Body of pancreas (tissue), 4 donors: Measurements from ENCODE around the gene FUT8. TPM values are rescaled to one million over a fixed set of nuclear protein-coding genes. Genes with fewer than 3 reads are reported as not detected.

Source experiments
- ATAC-seq: fragments of 150-250 bp; one replicate; pipeline ENCODE4 v1.9.1; 2016
- DNase-seq, 4 donors: peaks; one replicate each; pipeline ENCODE4 v3.0.0-alpha.2; 2019
- H3K27ac ChIP-seq, 4 donors: fragments of 200-600 bp; sonication (generic); 1 replicate in 3 of 4; 2 replicates in 1 of 4; pipeline versions ENCODE4 v1.5.1 to v1.6.1; 2016 to 2019; ENCODE audit warnings: mild to moderate bottlenecking in 1 of 4, mixed read lengths in 1 of 4, moderate library complexity in 1 of 4
- H3K27me3 ChIP-seq, 2 donors: fragments of 200-600 bp; sonication (generic); one replicate each; pipeline ENCODE4 v1.6.0; 2016; ENCODE audit warnings: mild to moderate bottlenecking in 1 of 2
- H3K36me3 ChIP-seq, 2 donors: fragments of 200-600 bp; sonication (generic); replicated peaks in 1 of 2; 2 replicates each; pipeline ENCODE4 v1.5.1; 2016; ENCODE audit warnings: low read depth in 2 of 2; ENCODE audit not compliant: insufficient read depth in 1 of 2
- H3K4me1 ChIP-seq: fragments of 200-600 bp; sonication (generic); one replicate; pipeline ENCODE4 v1.6.0; 2016
- H3K4me3 ChIP-seq, 2 donors: fragments of 200-600 bp; sonication (generic); 1 replicate in 1 of 2; 2 replicates in 1 of 2; pipeline ENCODE4 v1.5.1; 2016 to 2019
- H3K9me3 ChIP-seq, 3 donors: fragments of 200-600 bp; sonication (generic); 1 replicate in 2 of 3; 2 replicates in 1 of 3; pipeline ENCODE4 v1.5.1; 2016
- CTCF ChIP-seq, 7 experiments: fragments of 450-650 bp in 4 of 7; fragments of 200-600 bp in 3 of 7; sonication (generic) in 3 of 7; IDR thresholded peaks; one replicate each; pipeline ENCODE4 v1.5.1; 2016 to 2019; ENCODE audit warnings: antibody characterized with exemption in 7 of 7
- POLR2A ChIP-seq, 3 donors: fragments of 450-650 bp; IDR thresholded peaks; one replicate each; pipeline ENCODE4 v1.6.1; 2016; ENCODE audit warnings: antibody characterized with exemption in 3 of 3, mild to moderate bottlenecking in 2 of 3
- WGBS, 2 donors: methylation state at CpG; one replicate each; pipeline ENCODE4 v1.1.5; 2017; 5-methylcytosine and 5-hydroxymethylcytosine counted together
- intact Hi-C: fragments of 100-400 bp; cut with DNase I; formaldehyde crosslinking; loops from one replicate; pipeline ENCODE4 v1.15.1; 2023
- total RNA-seq, 2 donors: library from RNA; depleted of rRNA; stranded (reverse); fragments of >200 nt; gene quantifications; one replicate each; pipeline ENCODE4 v1.1.0, GENCODE V29; 2016

FUT8 gene
- total RNA-seq, 2 donors from 2014 or later = 31.1 to 33.0 TPM

- DNase-seq (no peak), ATAC-seq (no peak)
- 94 to 100% methylated on average over 2 of the region's 2 CpGs for WGBS, 2 donors
- H3K36me3 ChIP-seq = no peaks in the 10 kb centered on the region
- intact Hi-C loops = no loop called here
- H3K4me1 ChIP-seq = no peaks in the 10 kb centered on the region
- H3K27me3 ChIP-seq = no peaks in the 10 kb centered on the region
- H3K27ac ChIP-seq = no peak overlapping the region
- TF ChIP-seq POLR2A (IDR thresholded peaks at IDR 0.05) (no peak), CTCF (IDR thresholded peaks at IDR 0.05) (no peak)
- H3K9me3 ChIP-seq = no peaks in the 10 kb centered on the region
- no peak overlapping the region for H3K4me3 ChIP-seq
These were observed 238.3 kb downstream of the FUT8 start for GRCh38 chr14:65650826-65651225.

GRCh38 chr14:65656554-65656953, 244.0 kb downstream of the FUT8 start:
- no peaks in the 10 kb centered on the region for H3K27me3 ChIP-seq
- H3K36me3 ChIP-seq = no peaks in the 10 kb centered on the region
- TF ChIP-seq POLR2A (IDR thresholded peaks at IDR 0.05) = no peak
- no peak for TF ChIP-seq CTCF (IDR thresholded peaks at IDR 0.05)
- intact Hi-C loops = no loop called here
- DNase-seq (no peak), ATAC-seq (no peak)
- WGBS, 2 donors = 96 to 98% methylated on average over 2 of the region's 2 CpGs
- H3K9me3 ChIP-seq = no peaks in the 10 kb centered on the region
- no peak overlapping the region for H3K4me3 ChIP-seq
- H3K4me1 ChIP-seq = no peaks in the 10 kb centered on the region
- no peak overlapping the region for H3K27ac ChIP-seq

DNA sequence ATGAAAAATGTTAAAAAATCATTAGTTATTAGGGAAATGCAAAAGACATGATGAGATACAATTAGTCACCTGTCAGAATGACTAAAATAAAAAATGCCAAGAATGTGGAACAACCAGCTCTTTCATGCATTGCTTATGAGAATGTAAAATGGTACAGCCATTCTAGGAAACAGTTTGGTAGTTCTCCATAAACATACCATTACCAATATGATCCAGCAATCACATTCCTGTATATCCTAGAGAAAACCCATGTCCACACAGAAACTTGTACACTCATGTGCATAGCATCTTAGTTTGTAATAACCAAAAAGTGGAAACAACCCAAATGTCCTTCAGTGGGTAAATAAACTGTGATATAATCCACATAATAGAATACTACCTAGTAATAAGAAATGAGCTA, 245.7 kb downstream of the FUT8 start:
- ATAC-seq (no peak), DNase-seq (no peak)
- TF ChIP-seq CTCF (IDR thresholded peaks at IDR 0.05) = no peak
- TF ChIP-seq POLR2A (IDR thresholded peaks at IDR 0.05) = no peak
- Histone ChIP-seq H3K4me1 (no peaks in the 10 kb centered on the region), H3K36me3 (no peaks in the 10 kb centered on the region), H3K9me3 (no peaks in the 10 kb centered on the region), H3K27me3 (no peaks in the 10 kb centered on the region), H3K4me3 (no peak overlapping the region), H3K27ac (no peak overlapping the region)
- intact Hi-C loops = no loop called here

DNA sequence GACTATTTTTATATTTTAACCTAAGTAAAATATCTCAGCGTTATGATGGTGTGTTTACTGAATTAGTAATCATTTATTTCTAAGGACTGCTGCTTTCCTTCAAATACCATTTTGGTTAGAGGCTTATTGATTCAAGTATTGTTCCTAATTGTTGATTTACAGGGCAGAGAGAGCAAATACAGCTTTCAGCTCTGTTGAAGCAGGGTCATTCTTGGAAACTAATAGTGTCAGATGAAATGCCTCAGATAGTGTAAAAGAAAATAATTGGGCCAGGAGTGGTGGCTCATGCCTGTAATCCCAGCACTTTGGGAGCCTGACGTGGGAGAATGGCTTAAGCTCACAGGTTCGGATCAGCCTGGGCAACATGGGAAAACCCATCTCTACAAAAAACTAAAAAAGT, 249.3 kb downstream of the FUT8 start:
- Histone ChIP-seq H3K4me1 (no peaks in the 10 kb centered on the region), H3K27me3 (no peaks in the 10 kb centered on the region), H3K27ac (no peak overlapping the region), H3K9me3 (no peaks in the 10 kb centered on the region), H3K36me3 (no peaks in the 10 kb centered on the region), H3K4me3 (no peak overlapping the region)
- 64 to 80% methylated on average over 3 of the region's 3 CpGs for WGBS, 2 donors
- no peak for ATAC-seq
- TF ChIP-seq POLR2A (IDR thresholded peaks at IDR 0.05) (no peak), CTCF (IDR thresholded peaks at IDR 0.05) (no peak)
- no peak for DNase-seq
- intact Hi-C loops = no loop called here

- Histone ChIP-seq H3K36me3 (no peaks in the 10 kb centered on the region), H3K4me3 (no peak overlapping the region), H3K9me3 (no peaks in the 10 kb centered on the region), H3K27ac (no peak overlapping the region), H3K4me1 (no peaks in the 10 kb centered on the region), H3K27me3 (no peaks in the 10 kb centered on the region)
- intact Hi-C loops = no loop called here
- DNase-seq (no peak), ATAC-seq (no peak)
- TF ChIP-seq POLR2A (IDR thresholded peaks at IDR 0.05) (no peak), CTCF (IDR thresholded peaks at IDR 0.05) (no peak)
These were observed 251.9 kb downstream of the FUT8 start for GRCh38 chr14:65664436-65664835.
